C4-2B (cell line): ENCODE data around the gene ABCD3.
"Not testable (repeated sequence)": the region's sequence is repeated elsewhere in the genome, so short reads cannot be mapped to it uniquely, and the experiment has no call there.

Source experiments
- H3K27ac ChIP-seq: fragments of 450-650 bp; 2 replicates; pipeline ENCODE4 v1.5.1; 2017
- ZFX ChIP-seq: fragments of 450-650 bp; IDR thresholded peaks from 2 replicates; pipeline ENCODE4 v1.6.1; 2017
- TF ChIP-seq, protein P1 (sequence below): fragments of 450-650 bp; conservative IDR thresholded peaks from 2 replicates; pipeline ENCODE4 v1.5.1; 2017; ENCODE audit warnings: mild to moderate bottlenecking

Gene ABCD3

DNA sequence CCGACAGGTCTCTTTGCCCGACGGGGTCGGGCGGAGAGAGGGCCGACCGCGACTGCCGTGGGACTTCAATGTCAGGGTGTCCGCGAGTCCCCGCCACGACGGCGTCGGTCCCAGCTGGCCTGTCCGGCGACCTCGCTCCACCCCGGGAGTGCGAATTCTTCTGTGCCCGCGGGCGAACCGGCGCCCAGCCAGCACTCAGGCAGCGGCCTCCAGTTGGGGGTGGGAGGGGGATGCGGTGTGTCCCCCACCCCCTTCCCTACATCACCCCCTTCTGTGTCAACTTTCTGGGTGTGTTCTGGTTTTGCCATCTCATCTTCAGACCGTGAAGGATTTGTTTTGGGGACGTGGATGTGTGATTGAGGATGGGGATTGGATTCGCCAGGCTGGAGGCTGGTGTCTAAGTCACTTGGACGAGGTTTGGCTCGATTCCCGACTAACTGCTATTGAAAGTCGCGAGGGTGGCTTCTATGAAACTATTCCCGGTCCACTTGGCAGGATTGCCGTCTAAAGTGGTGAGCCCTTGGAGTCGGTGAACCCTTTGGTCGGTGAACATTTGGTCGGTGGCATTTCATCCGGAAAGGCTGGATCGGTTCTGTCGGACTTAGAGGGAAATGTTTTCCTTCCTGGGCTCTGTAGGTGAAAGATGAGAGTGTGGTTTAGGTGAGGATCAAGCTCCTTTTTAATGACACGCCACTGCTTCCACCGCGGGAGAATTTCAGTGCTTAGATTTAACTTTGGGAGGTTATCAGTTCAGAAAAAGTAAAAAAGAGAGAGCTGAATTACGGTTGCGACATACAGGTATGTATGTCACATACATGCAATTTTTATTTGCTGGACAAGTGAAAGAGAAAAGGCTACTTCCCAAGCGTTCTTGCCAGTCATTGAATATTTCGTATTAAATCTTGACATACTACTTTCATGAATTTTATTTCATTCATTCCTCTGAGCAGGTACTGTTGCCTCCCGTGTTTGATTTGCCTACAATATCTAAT, 771 bp downstream of the ABCD3 start:
- H3K27ac ChIP-seq = peak overlapping the region; percentile 82
- TF ChIP-seq ZFX = peak; percentile 39
- TF ChIP-seq, protein P1, sequence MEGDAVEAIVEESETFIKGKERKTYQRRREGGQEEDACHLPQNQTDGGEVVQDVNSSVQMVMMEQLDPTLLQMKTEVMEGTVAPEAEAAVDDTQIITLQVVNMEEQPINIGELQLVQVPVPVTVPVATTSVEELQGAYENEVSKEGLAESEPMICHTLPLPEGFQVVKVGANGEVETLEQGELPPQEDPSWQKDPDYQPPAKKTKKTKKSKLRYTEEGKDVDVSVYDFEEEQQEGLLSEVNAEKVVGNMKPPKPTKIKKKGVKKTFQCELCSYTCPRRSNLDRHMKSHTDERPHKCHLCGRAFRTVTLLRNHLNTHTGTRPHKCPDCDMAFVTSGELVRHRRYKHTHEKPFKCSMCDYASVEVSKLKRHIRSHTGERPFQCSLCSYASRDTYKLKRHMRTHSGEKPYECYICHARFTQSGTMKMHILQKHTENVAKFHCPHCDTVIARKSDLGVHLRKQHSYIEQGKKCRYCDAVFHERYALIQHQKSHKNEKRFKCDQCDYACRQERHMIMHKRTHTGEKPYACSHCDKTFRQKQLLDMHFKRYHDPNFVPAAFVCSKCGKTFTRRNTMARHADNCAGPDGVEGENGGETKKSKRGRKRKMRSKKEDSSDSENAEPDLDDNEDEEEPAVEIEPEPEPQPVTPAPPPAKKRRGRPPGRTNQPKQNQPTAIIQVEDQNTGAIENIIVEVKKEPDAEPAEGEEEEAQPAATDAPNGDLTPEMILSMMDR = no peak

DNA sequence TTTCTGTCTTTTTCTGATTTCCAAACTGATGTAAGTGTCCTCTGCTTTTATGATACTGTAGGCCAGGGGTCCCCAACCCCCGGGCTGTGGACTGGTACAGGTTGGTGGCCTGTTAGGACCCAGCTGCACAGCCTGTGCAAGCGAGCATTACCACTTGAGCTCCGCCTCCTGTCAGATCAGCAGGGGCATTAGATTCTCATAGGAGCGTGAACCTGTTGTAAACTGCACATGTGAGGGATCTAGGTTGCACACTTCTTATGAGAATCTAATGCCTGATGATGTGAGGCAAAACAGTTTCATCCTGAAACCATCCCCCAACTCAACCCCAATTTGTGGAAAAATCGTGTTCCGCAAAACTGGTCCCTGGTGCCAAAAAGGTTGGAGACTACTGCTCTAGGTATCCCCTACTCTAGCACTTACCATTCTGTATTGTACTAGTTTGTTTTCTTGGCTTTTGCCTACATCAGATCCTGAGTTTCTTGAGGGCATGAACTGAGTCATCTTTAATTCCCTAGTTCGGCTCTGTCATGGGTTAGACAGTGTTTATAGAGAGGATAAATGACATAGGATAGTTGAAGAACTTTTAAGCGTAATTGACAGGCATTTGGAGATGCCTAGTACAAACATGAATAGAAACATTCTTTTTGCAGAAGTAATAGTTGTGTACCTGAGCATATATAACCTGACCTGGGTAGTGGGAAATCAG, 4.1 kb downstream of the ABCD3 start:
- TF ChIP-seq ZFX = no peak
- TF ChIP-seq, protein P1 = no peak
- H3K27ac ChIP-seq = no peak overlapping the region

DNA sequence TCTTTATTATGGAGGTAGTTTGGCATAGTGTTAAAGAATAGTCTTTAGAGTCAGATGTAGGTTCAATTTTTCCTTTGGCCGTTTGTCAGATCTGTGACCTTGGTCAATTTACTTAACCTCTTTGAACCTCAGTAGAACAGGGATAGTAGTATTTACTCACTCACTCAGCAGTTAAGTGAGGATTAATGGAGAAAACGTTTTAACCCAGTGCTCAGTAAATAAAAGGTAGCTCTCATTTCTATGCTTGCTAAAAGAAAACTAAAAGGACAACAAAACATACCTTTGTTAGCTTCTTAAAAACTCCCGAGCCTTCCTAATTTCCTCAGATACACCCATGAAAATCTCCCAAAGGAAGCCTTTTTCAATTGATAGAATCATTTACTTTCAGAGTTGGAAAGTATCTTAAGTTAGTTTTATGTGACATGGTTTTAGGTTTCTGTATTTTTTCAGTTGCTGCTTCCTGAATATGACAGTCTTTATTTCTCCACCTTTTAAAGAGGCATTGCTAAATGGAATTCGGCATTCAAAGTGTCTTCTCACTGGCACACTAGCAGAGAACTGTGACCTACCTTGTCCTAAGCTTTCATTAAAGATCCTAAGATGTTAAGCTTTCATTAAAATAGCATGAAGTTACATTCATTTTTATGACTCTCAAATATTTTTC, 7.8 kb downstream of the ABCD3 start:
- H3K27ac ChIP-seq = peak overlapping the region; percentile 44
- TF ChIP-seq ZFX = no peak
- TF ChIP-seq, protein P1 = no peak

DNA sequence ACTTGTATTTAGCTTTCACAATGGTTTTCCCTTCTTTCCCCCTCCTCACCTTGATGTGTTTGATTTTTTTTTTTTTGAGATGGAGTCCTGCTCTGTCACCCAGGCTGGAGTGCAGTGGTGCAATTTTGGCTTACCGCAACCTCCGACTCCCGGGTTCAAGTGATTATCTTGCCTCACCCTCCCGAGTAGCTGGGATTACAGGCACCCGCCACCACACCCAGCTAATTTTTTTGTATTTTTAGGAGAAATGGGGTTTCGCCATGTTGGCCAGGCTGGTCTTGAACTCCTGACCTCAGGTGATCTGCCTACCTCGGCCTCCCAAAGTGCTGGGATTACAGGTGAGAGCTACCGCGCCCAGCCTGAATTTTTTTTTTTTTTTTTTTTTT, 8.3 kb downstream of the ABCD3 start:
- peak overlapping the region; percentile 44 for H3K27ac ChIP-seq

DNA sequence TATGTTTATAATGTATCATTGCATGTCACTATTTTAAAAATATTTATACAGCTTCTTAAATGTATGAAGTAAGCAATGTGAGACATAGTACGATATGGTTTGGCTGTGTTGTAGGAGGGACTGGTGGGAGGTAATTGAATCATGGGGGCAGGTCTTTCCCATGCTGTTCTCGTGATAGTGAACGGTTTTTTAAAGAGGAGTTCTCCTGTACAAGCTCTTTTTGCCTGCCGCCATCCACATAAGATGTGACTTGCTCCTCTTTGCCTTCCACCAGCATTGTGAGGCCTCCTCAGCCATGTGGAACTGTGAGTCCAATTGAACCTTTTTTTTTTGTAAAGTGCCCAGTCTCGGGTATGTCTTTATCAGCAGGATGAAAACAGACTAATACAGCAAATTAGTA, 10.3 kb downstream of the ABCD3 start:
- no peak for TF ChIP-seq ZFX
- TF ChIP-seq, protein P1 = no peak
- no peak overlapping the region for H3K27ac ChIP-seq

DNA sequence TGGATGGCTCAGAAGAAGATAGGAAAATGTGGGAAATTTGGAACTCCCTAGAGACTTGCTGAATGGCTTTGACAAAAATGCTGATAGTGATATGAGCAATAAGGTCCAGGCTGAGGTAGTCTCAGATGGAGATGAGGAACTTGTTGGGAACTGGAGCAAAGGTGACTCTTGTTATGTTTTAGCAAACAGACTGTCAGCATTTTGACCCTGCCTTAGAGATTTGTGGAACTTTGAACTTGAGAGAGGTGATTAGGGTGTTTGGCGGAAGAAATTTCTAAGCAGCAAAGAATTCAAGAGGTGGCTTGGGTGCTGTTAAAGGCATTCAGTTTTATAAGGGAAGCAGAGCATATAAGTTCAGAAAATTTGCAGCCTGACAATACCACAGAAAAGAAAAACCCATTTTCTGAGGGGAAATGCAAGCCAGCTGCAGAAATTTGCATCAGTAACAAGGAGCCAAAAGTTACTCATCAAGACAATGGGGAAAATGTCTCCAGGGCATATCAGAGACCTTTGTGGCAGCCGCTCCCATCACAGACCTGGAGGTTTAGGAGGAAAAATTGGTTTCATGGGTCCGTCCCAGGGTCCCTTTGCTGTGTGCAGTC, 10.8 kb downstream of the ABCD3 start:
- H3K27ac ChIP-seq = not testable (repeated sequence)

DNA sequence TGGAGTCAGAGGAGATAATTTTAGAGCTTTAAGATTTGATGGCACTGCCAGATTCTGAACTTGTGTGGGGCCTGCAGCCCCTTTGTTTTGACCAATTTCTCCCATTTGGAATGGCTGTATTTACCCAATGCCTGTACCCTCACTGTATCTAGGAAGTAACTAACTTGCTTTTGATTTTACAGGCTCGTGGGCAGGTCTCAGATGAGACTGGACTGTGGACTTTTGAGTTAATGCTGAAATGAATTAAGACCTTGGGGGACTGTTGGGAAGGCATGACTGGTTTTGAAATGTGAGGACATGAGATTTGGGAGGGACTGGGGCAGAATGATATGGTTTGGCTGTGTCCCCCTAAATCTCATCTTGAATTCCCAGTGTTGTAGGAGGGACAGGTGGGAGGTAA, 11.9 kb downstream of the ABCD3 start:
- not testable (repeated sequence) for H3K27ac ChIP-seq

DNA sequence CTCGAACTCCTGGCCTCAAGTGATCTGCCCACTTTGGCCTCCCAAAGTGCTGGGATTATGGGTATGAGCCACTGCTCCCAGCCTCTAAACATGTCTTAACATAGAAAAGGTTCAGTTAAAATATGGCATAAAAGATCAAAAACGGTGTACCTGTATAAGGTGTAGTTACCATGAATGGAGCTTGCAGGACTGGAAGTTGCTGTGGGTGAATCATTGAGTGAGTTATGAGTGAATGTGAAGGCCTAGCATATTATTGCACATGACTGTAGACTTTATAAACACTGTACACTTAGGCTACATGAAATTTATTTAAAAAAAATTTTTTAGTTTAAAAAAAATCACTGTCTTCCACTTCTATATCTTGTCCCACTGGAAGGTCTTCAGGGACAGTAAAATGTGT, 15.7 kb downstream of the ABCD3 start:
- no peak for TF ChIP-seq ZFX
- TF ChIP-seq, protein P1 = no peak
- no peak overlapping the region for H3K27ac ChIP-seq
